Retinal pigment epithelial cell (primary cell): ENCODE data around the gene PPARA.

Experiments
- DNase-seq: peaks from one replicate; pipeline ENCODE4 v3.0.0-alpha.2; 2010; ENCODE audit warnings: low read depth
- H3K4me3 ChIP-seq: 2 replicates; pipeline ENCODE4 v1.5.1; 2011; ENCODE audit warnings: mild to moderate bottlenecking, low read length, control low read depth, moderate library complexity
- CTCF ChIP-seq: conservative IDR thresholded peaks from 2 replicates; pipeline ENCODE4 v1.5.1; 2011; ENCODE audit warnings: low read depth, low read length, control low read depth, inconsistent platforms

The PPARA gene

GRCh38 chr22:46147061-46147460, 3.3 kb upstream of the PPARA start:
- no peak overlapping the region for H3K4me3 ChIP-seq
- no peak for DNase-seq
- no peak for TF ChIP-seq CTCF

- DNase-seq: no peak
- no peak overlapping the region for H3K4me3 ChIP-seq
- TF ChIP-seq CTCF: no peak
Observed at GRCh38 chr22:46147471-46148267, 2.7 kb upstream of the PPARA start.

- no peak for TF ChIP-seq CTCF
- no peak for DNase-seq
- no peak overlapping the region for H3K4me3 ChIP-seq
Observed at GRCh38 chr22:46148336-46148735, 2.0 kb upstream of the PPARA start.

- no peak for DNase-seq
- peak overlapping the region; percentile 70 for H3K4me3 ChIP-seq
- TF ChIP-seq CTCF: no peak
Observed at GRCh38 chr22:46148816-46149511, 1.4 kb upstream of the PPARA start.

GRCh38 chr22:46149512-46150033, 753 bp upstream of the PPARA start:
- peak; percentile 48 for DNase-seq
- H3K4me3 ChIP-seq: peak overlapping the region; percentile 70
- TF ChIP-seq CTCF: no peak

GRCh38 chr22:46150655-46151477, 540 bp downstream of the PPARA start:
- TF ChIP-seq CTCF: no peak
- no peak for DNase-seq
- H3K4me3 ChIP-seq: peak overlapping the region; percentile 75
